Panc1 (cell line): ENCODE data around the gene NRGN. TPM values are rescaled to one million over a fixed set of nuclear protein-coding genes. Genes with fewer than 3 reads are reported as not detected.
A peak's percentile ranks its signal among the peaks of the same experiment; 100 is the strongest.

ENCODE experiments used
- ATAC-seq: fragments of 200-7000 bp; cut with Tn5 transposase; 2 replicates; pipeline ENCODE4 v1.9.1; 2020; ENCODE audit warnings: mild to moderate bottlenecking, moderate library complexity
- BruUV-seq: library from RNA; stranded (reverse); fragments of 400-500 nt; replicated peaks from 2 replicates; lab custom pipeline; 2021; lab: Mats Ljungman, UMichigan
- CTCF ChIA-PET: fragments of 300-600 bp; sonication (Branson Sonifier 250); formaldehyde crosslinking; loops from one replicate; lab custom pipeline; 2022; ENCODE audit warnings: antibody characterized with exemption; lab: Charles Lee
- POLR2A ChIA-PET: fragments of 300-600 bp; sonication (Branson Sonifier 250); formaldehyde crosslinking; loops from one replicate; lab custom pipeline; 2022; ENCODE audit warnings: antibody characterized with exemption; lab: Charles Lee
- DNase-seq: peaks from one replicate; pipeline ENCODE4 v3.0.0-alpha.2; 2010; ENCODE audit warnings: low read depth, low spot score
- H3K27ac ChIP-seq: 2 replicates; pipeline ENCODE4 v1.5.1; 2011; ENCODE audit warnings: mild to moderate bottlenecking, low read length, inconsistent platforms
- H3K27me3 ChIP-seq: fragments of 200-500 bp; sonication (Bioruptor generic); 2 replicates; pipeline ENCODE4 v1.6.0; 2014; ENCODE audit warnings: low read length, inconsistent platforms; ENCODE audit not compliant: control insufficient read depth, insufficient read depth
- H3K36me3 ChIP-seq: fragments of 200-500 bp; sonication (Bioruptor generic); 2 replicates; pipeline ENCODE4 v1.5.1; 2014; ENCODE audit warnings: inconsistent platforms, mild to moderate bottlenecking, low read length, moderate library complexity; ENCODE audit not compliant: control insufficient read depth, insufficient read depth
- H3K4me1 ChIP-seq: 2 replicates; pipeline ENCODE4 v1.5.1; 2011; ENCODE audit warnings: inconsistent platforms, mild to moderate bottlenecking, low read length, moderate library complexity; ENCODE audit not compliant: control insufficient read depth, insufficient read depth
- H3K4me3 ChIP-seq, 2 experiments: 2 replicates each; pipeline ENCODE4 v1.5.1; 2011 to 2012; ENCODE audit warnings: low read depth in 2 of 2, low read length in 2 of 2, mild to moderate bottlenecking in 2 of 2, inconsistent platforms in 1 of 2, moderate library complexity in 1 of 2
- H3K9me3 ChIP-seq: fragments of 200-500 bp; sonication (Bioruptor generic); 2 replicates; pipeline ENCODE4 v1.5.1; 2014; ENCODE audit warnings: low read depth, mild to moderate bottlenecking, inconsistent platforms, low read length, moderate library complexity; ENCODE audit not compliant: control insufficient read depth, insufficient read depth
- CTCF ChIP-seq: fragments of 450-650 bp; IDR thresholded peaks from 2 replicates; pipeline ENCODE4 v1.5.1; 2017; ENCODE audit warnings: mild to moderate bottlenecking
- POLR2AphosphoS5 ChIP-seq: IDR thresholded peaks from 2 replicates; pipeline ENCODE4 v1.6.1; 2012; ENCODE audit warnings: mild to moderate bottlenecking, low read depth, low read length, moderate library complexity
- SIN3A ChIP-seq: IDR thresholded peaks from 2 replicates; pipeline ENCODE4 v1.6.1; 2012; ENCODE audit warnings: low read depth, mild to moderate bottlenecking, low read length, moderate library complexity, borderline replicate concordance; ENCODE audit not compliant: insufficient read depth
- TCF7L2 ChIP-seq: IDR thresholded peaks from 2 replicates; pipeline ENCODE4 v1.6.1; 2011; ENCODE audit warnings: mild to moderate bottlenecking, low read depth, low read length, inconsistent platforms
- in situ Hi-C: cut with HindIII; loops from 2 replicates; pipeline ENCODE4 v1.10.0; 2016; ENCODE audit warnings: low sequenced_read_pairs, low pct_unique_long_range_greater_than_20kb
- intact Hi-C: fragments of 100-400 bp; cut with micrococcal nuclease; formaldehyde crosslinking; loops from one replicate; pipeline ENCODE4 v1.10.0; 2022; ENCODE audit not compliant: unreplicated experiment
- total RNA-seq: library from RNA; stranded (reverse); gene quantifications from one replicate; pipeline ENCODE4 v1.2.1, GENCODE V29; 2021; ENCODE audit not compliant: unreplicated experiment
- TF ChIP-seq, protein P1 (sequence below), 2 experiments: IDR thresholded peaks; 2 replicates each; pipeline ENCODE4 v1.6.1; 2011 to 2012; ENCODE audit warnings: low read depth in 2 of 2, control low read depth in 1 of 2, low read length in 1 of 2, mild to moderate bottlenecking in 1 of 2, moderate library complexity in 1 of 2; ENCODE audit not compliant: insufficient read depth in 1 of 2

Gene NRGN
- total RNA-seq, 1 experiment from 2014 or later = 5.7 TPM

DNA sequence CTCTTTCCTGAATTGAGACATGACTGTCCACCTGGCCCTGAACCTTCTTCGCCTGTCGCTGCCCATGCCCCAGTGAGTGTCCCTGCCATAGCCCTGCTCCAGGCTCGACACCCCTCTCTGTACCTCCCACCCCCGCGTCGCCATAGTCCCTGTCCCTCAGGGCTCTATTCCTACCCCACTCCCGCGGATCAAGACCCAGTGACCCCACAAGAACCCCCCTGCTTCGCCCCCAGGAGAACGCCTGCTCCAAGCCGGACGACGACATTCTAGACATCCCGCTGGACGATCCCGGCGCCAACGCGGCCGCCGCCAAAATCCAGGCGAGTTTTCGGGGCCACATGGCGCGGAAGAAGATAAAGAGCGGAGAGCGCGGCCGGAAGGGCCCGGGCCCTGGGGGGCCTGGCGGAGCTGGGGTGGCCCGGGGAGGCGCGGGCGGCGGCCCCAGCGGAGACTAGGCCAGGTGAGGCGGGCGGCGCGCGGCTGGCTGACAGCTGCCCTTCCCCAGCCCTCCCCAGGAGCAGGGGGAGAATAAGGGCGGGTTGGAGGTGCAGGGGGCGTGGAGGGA lies 5.6 kb downstream of the NRGN start:
- no peak for DNase-seq
- peaks cover 34% of the 10 kb centered on the region for H3K27me3 ChIP-seq
- CTCF ChIA-PET = interaction anchor here (0.8 kb wide), 1 partner anchor 19 kb away, joined by 3 read pairs; no protein-coding TSS in a partner anchor
- BruUV-seq = no TSS peak
- POLR2A ChIA-PET = no interaction called here
- no peak for ATAC-seq
- no peak overlapping the region for H3K27ac ChIP-seq
- in situ Hi-C loops = no loop called here
- H3K36me3 ChIP-seq = no peaks in the 10 kb centered on the region
- H3K9me3 ChIP-seq = no peaks in the 10 kb centered on the region
- H3K4me1 ChIP-seq = peaks cover 8% of the 10 kb centered on the region
- intact Hi-C loops = loop anchor here (5.0 kb wide), 1 partner anchor 78 kb away; no protein-coding TSS in a partner anchor
- TF ChIP-seq TCF7L2 (no peak), CTCF (no peak), POLR2AphosphoS5 (no peak), SIN3A (no peak)
- TF ChIP-seq, protein P1, sequence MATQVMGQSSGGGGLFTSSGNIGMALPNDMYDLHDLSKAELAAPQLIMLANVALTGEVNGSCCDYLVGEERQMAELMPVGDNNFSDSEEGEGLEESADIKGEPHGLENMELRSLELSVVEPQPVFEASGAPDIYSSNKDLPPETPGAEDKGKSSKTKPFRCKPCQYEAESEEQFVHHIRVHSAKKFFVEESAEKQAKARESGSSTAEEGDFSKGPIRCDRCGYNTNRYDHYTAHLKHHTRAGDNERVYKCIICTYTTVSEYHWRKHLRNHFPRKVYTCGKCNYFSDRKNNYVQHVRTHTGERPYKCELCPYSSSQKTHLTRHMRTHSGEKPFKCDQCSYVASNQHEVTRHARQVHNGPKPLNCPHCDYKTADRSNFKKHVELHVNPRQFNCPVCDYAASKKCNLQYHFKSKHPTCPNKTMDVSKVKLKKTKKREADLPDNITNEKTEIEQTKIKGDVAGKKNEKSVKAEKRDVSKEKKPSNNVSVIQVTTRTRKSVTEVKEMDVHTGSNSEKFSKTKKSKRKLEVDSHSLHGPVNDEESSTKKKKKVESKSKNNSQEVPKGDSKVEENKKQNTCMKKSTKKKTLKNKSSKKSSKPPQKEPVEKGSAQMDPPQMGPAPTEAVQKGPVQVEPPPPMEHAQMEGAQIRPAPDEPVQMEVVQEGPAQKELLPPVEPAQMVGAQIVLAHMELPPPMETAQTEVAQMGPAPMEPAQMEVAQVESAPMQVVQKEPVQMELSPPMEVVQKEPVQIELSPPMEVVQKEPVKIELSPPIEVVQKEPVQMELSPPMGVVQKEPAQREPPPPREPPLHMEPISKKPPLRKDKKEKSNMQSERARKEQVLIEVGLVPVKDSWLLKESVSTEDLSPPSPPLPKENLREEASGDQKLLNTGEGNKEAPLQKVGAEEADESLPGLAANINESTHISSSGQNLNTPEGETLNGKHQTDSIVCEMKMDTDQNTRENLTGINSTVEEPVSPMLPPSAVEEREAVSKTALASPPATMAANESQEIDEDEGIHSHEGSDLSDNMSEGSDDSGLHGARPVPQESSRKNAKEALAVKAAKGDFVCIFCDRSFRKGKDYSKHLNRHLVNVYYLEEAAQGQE (IDR thresholded peaks at IDR 0.05; ENCODE audit: insufficient read depth in 1 of 2, low read depth in 2 of 2, low read length in 1 of 2) = no peak
- H3K4me3 ChIP-seq = peak overlapping the region in 1 of 2 experiments; percentile 80; a peak in 1 of 4 replicates

- in situ Hi-C loops = no loop called here
- intact Hi-C loops = loop anchor here (5.0 kb wide), 1 partner anchor 79 kb away; no protein-coding TSS in a partner anchor
Measured at GRCh38 chr11:124745835-124746620, 6.3 kb downstream of the NRGN start.

More at GRCh38 chr11:124745835-124746620, 6.3 kb downstream of the NRGN start:
- TF ChIP-seq SIN3A (no peak), POLR2AphosphoS5 (no peak), TCF7L2 (no peak), CTCF (peak; percentile 39; the same call in 1 of the 2 replicates)
- Histone ChIP-seq H3K4me1 (peaks cover 4% of the 10 kb centered on the region; the same call in 1 of the 2 replicates), H3K36me3 (no peaks in the 10 kb centered on the region), H3K9me3 (no peaks in the 10 kb centered on the region), H3K4me3 (peak overlapping the region; percentile 48 to 80), H3K27me3 (peaks cover 31% of the 10 kb centered on the region), H3K27ac (no peak overlapping the region)
- ChIA-PET CTCF (interaction anchor here (0.6 to 1.3 kb wide), 5 partner anchors 12 to 1666 kb away, joined by 3 to 7 read pairs (median 3); no protein-coding TSS in a partner anchor), POLR2A (no interaction called here)
- DNase-seq = no peak
- ATAC-seq = peak; percentile 58
- BruUV-seq = no TSS peak
